ENCODE measurements around the gene SF3A2.

SF3A2 gene

DNA sequence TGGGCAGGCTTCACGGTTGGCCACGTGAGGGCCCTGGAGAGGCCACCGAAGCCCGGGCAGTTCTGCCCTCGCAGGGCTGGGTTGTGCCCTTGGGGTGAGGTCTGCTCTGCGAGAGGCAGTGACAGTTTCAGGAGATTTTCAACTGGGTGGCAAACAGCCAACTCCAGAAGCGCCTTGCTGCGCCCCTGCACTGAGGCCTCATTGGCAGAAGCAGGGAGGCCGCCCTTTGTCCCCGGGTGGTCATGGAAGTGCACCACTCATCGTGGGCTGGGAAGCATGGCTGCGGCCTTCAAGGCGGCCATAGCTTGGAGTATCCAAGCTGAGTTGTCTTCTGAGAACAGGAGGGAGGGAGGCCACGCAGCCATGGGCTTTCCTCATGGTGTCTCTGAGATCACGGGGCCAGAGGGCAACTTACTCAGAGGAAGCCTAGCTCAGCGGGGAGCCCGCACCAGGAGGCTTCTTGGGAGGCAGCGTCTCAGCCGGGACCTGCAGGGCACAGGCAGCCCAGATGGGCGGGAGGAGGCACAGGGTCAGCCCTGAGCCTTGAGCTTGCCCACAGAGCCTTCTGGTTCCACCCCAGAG, 15.3 kb upstream of the SF3A2 start:
- H3K4me2 ChIP-seq (ENCODE audit: low read length) = no peak overlapping the region
- no peak overlapping the region for H3K9ac ChIP-seq
- no peaks in the 10 kb centered on the region for H3K4me1 ChIP-seq
- TF ChIP-seq, protein P1, sequence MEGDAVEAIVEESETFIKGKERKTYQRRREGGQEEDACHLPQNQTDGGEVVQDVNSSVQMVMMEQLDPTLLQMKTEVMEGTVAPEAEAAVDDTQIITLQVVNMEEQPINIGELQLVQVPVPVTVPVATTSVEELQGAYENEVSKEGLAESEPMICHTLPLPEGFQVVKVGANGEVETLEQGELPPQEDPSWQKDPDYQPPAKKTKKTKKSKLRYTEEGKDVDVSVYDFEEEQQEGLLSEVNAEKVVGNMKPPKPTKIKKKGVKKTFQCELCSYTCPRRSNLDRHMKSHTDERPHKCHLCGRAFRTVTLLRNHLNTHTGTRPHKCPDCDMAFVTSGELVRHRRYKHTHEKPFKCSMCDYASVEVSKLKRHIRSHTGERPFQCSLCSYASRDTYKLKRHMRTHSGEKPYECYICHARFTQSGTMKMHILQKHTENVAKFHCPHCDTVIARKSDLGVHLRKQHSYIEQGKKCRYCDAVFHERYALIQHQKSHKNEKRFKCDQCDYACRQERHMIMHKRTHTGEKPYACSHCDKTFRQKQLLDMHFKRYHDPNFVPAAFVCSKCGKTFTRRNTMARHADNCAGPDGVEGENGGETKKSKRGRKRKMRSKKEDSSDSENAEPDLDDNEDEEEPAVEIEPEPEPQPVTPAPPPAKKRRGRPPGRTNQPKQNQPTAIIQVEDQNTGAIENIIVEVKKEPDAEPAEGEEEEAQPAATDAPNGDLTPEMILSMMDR (IDR thresholded peaks at IDR 0.05) = no peak
- no peaks in the 10 kb centered on the region for H3K36me3 ChIP-seq (ENCODE audit: control insufficient read depth, insufficient read depth, low read length)
- no peaks in the 10 kb centered on the region for H3K79me2 ChIP-seq
- no peaks in the 10 kb centered on the region for H3K27me3 ChIP-seq (ENCODE audit: control insufficient read depth, insufficient read depth, low read length)
- H3K4me3 ChIP-seq (ENCODE audit: low read depth, low read length) = no peak overlapping the region
- no peaks in the 10 kb centered on the region for H3K9me3 ChIP-seq (ENCODE audit: control insufficient read depth, low read length)
- H2AFZ ChIP-seq = no peak overlapping the region
- H3K27ac ChIP-seq = no peak overlapping the region

DNA sequence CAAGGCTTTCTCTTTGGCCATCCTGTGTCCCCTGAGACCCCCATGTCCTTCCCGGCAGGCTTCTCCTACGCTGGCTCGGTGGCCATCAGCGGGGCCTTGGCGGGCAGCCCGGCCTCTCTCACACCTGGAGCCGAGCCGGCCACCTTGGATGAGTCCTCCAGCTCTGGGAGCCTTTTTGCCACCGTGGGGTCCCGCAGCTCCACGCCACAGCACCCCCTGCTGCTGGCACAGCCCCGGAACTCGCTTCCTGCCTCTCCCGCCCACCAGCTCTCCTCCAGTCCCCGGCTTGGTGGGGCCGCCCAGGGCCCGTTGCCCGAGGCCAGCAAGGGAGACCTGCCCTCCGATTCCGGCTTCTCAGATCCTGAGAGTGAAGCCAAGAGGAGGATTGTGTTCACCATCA, 14.7 kb upstream of the SF3A2 start:
- H3K27me3 ChIP-seq (ENCODE audit: control insufficient read depth, insufficient read depth, low read length) = no peaks in the 10 kb centered on the region
- H3K4me2 ChIP-seq (ENCODE audit: low read length) = no peak overlapping the region
- no peaks in the 10 kb centered on the region for H3K4me1 ChIP-seq
- no peak overlapping the region for H3K9ac ChIP-seq
- no peaks in the 10 kb centered on the region for H3K79me2 ChIP-seq
- no peaks in the 10 kb centered on the region for H3K36me3 ChIP-seq (ENCODE audit: control insufficient read depth, insufficient read depth, low read length)
- no peak overlapping the region for H3K4me3 ChIP-seq (ENCODE audit: low read depth, low read length)
- no peaks in the 10 kb centered on the region for H3K9me3 ChIP-seq (ENCODE audit: control insufficient read depth, low read length)
- no peak overlapping the region for H3K27ac ChIP-seq
- TF ChIP-seq, protein P1 (IDR thresholded peaks at IDR 0.05) = no peak
- H2AFZ ChIP-seq = no peak overlapping the region

DNA sequence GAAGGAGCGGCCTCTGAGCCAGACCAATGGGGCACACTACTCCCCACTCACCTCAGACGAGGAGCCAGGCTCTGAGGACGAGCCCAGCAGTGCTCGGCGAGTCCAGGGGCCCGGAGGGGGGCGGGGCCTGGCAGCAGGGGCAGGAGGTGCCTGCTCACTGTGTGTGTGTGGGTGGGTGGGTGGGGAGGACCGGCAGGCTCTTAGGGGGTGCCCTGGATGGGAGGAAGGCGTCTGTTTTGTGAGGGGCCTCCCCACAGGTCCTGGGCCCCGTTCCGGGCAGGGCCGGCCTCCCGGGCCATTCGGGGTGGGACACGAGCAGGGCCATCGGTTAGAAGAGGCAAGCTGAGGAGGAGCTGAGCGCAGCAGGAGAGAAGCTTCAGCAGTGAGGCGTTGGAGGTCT, 13.2 kb upstream of the SF3A2 start:
- no peak overlapping the region for H3K4me2 ChIP-seq (ENCODE audit: low read length)
- H3K27ac ChIP-seq = no peak overlapping the region
- no peaks in the 10 kb centered on the region for H3K9me3 ChIP-seq (ENCODE audit: control insufficient read depth, low read length)
- no peaks in the 10 kb centered on the region for H3K36me3 ChIP-seq (ENCODE audit: control insufficient read depth, insufficient read depth, low read length)
- TF ChIP-seq, protein P1 (IDR thresholded peaks at IDR 0.05) = no peak
- H3K9ac ChIP-seq = no peak overlapping the region
- H3K4me3 ChIP-seq (ENCODE audit: low read depth, low read length) = no peak overlapping the region
- no peaks in the 10 kb centered on the region for H3K4me1 ChIP-seq
- no peaks in the 10 kb centered on the region for H3K27me3 ChIP-seq (ENCODE audit: control insufficient read depth, insufficient read depth, low read length)
- no peaks in the 10 kb centered on the region for H3K79me2 ChIP-seq
- no peak overlapping the region for H2AFZ ChIP-seq

DNA sequence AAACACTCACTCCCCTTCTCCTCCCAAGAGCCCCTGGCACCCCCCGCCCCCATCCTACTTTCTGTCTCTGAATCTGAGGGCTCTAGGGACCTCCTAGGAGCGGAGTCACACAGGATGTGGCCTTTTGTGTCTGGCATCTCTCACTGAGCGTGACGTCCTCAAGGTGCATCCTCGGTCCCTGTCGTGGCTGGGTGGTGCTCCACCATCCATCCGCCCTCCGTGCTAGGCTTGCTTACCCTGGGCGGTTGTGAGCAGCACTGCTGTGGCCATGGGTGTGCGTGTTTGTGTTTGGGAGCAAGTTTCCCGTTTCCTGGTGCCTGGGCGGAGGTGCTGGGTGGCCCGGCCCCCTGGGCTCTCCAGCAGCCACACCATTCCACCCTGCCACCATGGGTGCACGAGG, 12.7 kb upstream of the SF3A2 start:
- H3K36me3 ChIP-seq (ENCODE audit: control insufficient read depth, insufficient read depth, low read length) = no peaks in the 10 kb centered on the region
- TF ChIP-seq, protein P1 (IDR thresholded peaks at IDR 0.05) = no peak

DNA sequence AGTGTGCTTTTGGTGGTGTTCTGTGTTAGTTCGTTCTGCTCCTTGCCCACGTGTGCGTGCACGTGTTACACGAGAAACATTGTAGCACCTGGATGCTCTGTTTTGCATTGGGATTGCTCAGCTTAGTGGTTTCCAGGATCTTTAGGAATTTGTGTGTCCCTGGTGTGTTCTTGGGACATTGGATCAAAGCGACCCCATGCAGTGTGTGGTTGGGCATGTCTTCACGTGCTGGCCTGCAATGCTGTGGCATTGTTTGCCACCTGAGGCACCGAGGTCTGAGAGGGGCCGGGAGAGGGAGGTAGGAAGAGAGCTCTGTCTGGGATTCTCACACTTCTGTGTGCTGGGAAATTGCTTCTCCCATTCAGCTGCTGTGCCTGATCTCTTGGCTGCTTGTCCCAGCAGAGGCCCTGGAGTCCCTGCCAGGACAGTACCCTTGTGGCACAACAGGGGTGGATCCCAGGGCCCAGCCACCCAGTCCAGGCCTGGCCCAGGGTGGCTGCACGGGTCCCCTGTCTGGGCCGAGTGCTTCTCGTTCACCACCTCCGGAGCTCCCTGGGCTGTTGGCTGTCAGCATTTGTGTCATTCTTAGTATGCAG, 11.8 kb upstream of the SF3A2 start:
- no peaks in the 10 kb centered on the region for H3K4me1 ChIP-seq

More for the DNA sequence above, 12.7 kb upstream of the SF3A2 start:
- Histone ChIP-seq H3K9ac (no peak overlapping the region), H3K9me3 (ENCODE audit: control insufficient read depth, low read length) (no peaks in the 10 kb centered on the region), H2AFZ (no peak overlapping the region), H3K4me2 (ENCODE audit: low read length) (no peak overlapping the region), H3K27me3 (ENCODE audit: control insufficient read depth, insufficient read depth, low read length) (no peaks in the 10 kb centered on the region), H3K27ac (no peak overlapping the region), H3K4me1 (no peaks in the 10 kb centered on the region), H3K79me2 (no peaks in the 10 kb centered on the region), H3K4me3 (ENCODE audit: low read depth, low read length) (no peak overlapping the region)

More for the DNA sequence above, 11.8 kb upstream of the SF3A2 start:
- Histone ChIP-seq H3K4me3 (ENCODE audit: low read depth, low read length) (no peak overlapping the region), H3K9ac (no peak overlapping the region), H3K27me3 (ENCODE audit: control insufficient read depth, insufficient read depth, low read length) (no peaks in the 10 kb centered on the region), H3K79me2 (no peaks in the 10 kb centered on the region), H3K36me3 (ENCODE audit: control insufficient read depth, insufficient read depth, low read length) (no peaks in the 10 kb centered on the region), H3K27ac (no peak overlapping the region), H2AFZ (no peak overlapping the region), H3K9me3 (ENCODE audit: control insufficient read depth, low read length) (no peaks in the 10 kb centered on the region), H3K4me2 (ENCODE audit: low read length) (no peak overlapping the region)
- TF ChIP-seq, protein P1 (IDR thresholded peaks at IDR 0.05) = no peak

Data from parathyroid adenoma (tissue), 2 donors.